Naive thymus-derived CD4-positive, alpha-beta T cell (primary cell): ENCODE results near the gene IQGAP1. TPM values are rescaled to one million over a fixed set of nuclear protein-coding genes. Genes with fewer than 3 reads are reported as not detected.

Experiments
- ATAC-seq: fragments of 150-1000 bp; cut with Tn5 transposase; 2 replicates; pipeline ENCODE4 v1.10.0; 2021; ENCODE audit warnings: mild to moderate bottlenecking, moderate library complexity
- CTCF ChIA-PET: fragments of 350-600 bp; sonication (Branson Sonifier 250); formaldehyde crosslinking; loops from one replicate; lab custom pipeline; 2021; ENCODE audit warnings: antibody characterized with exemption; lab: Charles Lee
- POLR2A ChIA-PET: fragments of 350-600 bp; sonication (Branson Sonifier 250); formaldehyde crosslinking; loops from one replicate; lab custom pipeline; 2021; ENCODE audit warnings: antibody characterized with exemption, inconsistent platforms; lab: Charles Lee
- DNase-seq, 9 donors: peaks; one replicate each; pipeline versions ENCODE4 v3.0.0 to v3.0.0-alpha.2; 2020 to 2022; ENCODE audit warnings: mixed read lengths in 1 of 9
- H3K27ac ChIP-seq: one replicate; pipeline ENCODE4 v1.7.0; 2013; ENCODE audit warnings: mild to moderate bottlenecking, low read depth, low read length, moderate library complexity
- H3K27me3 ChIP-seq, 2 donors: one replicate each; pipeline ENCODE4 v1.7.0; 2013; ENCODE audit warnings: low read length in 2 of 2, mild to moderate bottlenecking in 2 of 2, moderate library complexity in 2 of 2; ENCODE audit not compliant: control insufficient read depth in 2 of 2, insufficient read depth in 2 of 2
- H3K36me3 ChIP-seq, 3 experiments: 1 replicate in 2 of 3; 2 replicates in 1 of 3; pipeline ENCODE4 v1.7.0; 2013; ENCODE audit warnings: low read length in 3 of 3, mild to moderate bottlenecking in 3 of 3, moderate library complexity in 1 of 3; ENCODE audit not compliant: insufficient read depth in 3 of 3, control insufficient read depth in 2 of 3
- H3K4me1 ChIP-seq, 2 donors: one replicate each; pipeline ENCODE4 v1.7.0; 2013; ENCODE audit warnings: low read length in 2 of 2, mild to moderate bottlenecking in 2 of 2, moderate library complexity in 1 of 2; ENCODE audit not compliant: control insufficient read depth in 2 of 2, insufficient read depth in 2 of 2
- H3K4me3 ChIP-seq: 2 replicates; pipeline ENCODE4 v1.7.0; 2013; ENCODE audit warnings: mild to moderate bottlenecking, low read length
- H3K9me3 ChIP-seq, 3 experiments: 1 replicate in 2 of 3; 2 replicates in 1 of 3; pipeline ENCODE4 v1.7.0; 2013; ENCODE audit warnings: low read length in 3 of 3; ENCODE audit not compliant: control insufficient read depth in 2 of 3
- H3K27ac Mint-ChIP-seq, 9 donors: one replicate each; pipeline ENCODE4 v1.8.0; 2020 to 2022; ENCODE audit warnings: mixed read lengths in 9 of 9, mild to moderate bottlenecking in 8 of 9, moderate library complexity in 5 of 9, inconsistent platforms in 2 of 9
- H3K27me3 Mint-ChIP-seq, 5 donors: one replicate each; pipeline ENCODE4 v1.8.0; 2021 to 2022; ENCODE audit warnings: mixed read lengths in 5 of 5, mild to moderate bottlenecking in 1 of 5
- H3K36me3 Mint-ChIP-seq, 5 donors: one replicate each; pipeline ENCODE4 v1.8.0; 2020 to 2022; ENCODE audit warnings: mixed read lengths in 5 of 5, mild to moderate bottlenecking in 3 of 5, inconsistent platforms in 1 of 5
- H3K4me1 Mint-ChIP-seq, 7 donors: one replicate each; pipeline ENCODE4 v1.8.0; 2020 to 2022; ENCODE audit warnings: mixed read lengths in 7 of 7, mild to moderate bottlenecking in 3 of 7, inconsistent platforms in 1 of 7
- H3K4me3 Mint-ChIP-seq, 10 donors: one replicate each; pipeline ENCODE4 v1.8.0; 2020 to 2022; ENCODE audit warnings: mild to moderate bottlenecking in 10 of 10, mixed read lengths in 10 of 10, moderate library complexity in 6 of 10, inconsistent platforms in 2 of 10
- H3K9me3 Mint-ChIP-seq, 11 donors: one replicate each; pipeline ENCODE4 v1.8.0; 2020 to 2022; ENCODE audit warnings: mixed read lengths in 11 of 11, mild to moderate bottlenecking in 4 of 11, inconsistent platforms in 1 of 11, moderate library complexity in 1 of 11
- intact Hi-C, 2 donors: fragments of 100-400 bp; cut with micrococcal nuclease; formaldehyde crosslinking; loops; one replicate each; pipeline ENCODE4 v1.15.1; 2023
- polyA plus RNA-seq, 2 donors: library from polyadenylated mRNA; unstranded; fragments of 300-500 nt; fragmentation: Illumina TruSeq; gene quantifications; one replicate each; pipeline ENCODE4 v1.2.3, GENCODE V29; 2021
- total RNA-seq, 6 experiments: library from RNA in 5 of 6; stranded (reverse) in 5 of 6; gene quantifications; 1 replicate in 5 of 6; 2 replicates in 1 of 6; pipeline ENCODE4 v1.2.3 and lab custom pipeline; 2021 to 2026

The IQGAP1 gene
- total and polyA plus RNA-seq, 7 experiments from 2014 or later: 73.9 to 263 (median 90.3) TPM

DNA sequence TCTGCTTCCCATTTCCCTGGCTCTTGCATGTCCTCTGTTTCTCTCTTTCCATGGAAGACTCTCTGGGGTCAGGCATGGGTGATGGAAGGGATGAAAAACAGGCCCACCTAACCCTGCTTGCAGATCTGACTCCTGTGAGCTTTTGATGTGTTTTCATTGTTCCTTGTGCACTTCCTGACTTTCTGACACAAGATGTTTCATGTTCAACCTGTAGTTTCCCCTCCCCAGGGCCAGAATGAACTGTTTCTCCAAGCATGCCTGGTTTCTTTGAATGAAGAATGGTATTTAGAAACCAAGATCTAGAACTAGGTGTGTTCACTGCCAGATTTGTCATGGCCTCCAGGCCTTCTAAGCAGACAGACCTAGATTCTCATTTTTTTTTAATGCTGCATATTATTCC, 105.6 kb downstream of the IQGAP1 start:
- Mint-ChIP-seq H3K4me1 (peaks cover 6 to 28% (median 20%) of the 10 kb centered on the region in 7 donors), H3K9me3 (peaks cover 0 to 1% (median 0%) of the 10 kb centered on the region in 11 donors), H3K27me3 (no peaks in the 10 kb centered on the region), H3K4me3 (peak overlapping the region in 5 of 10 donors; percentile 16 to 43 (median 20)), H3K27ac (peak overlapping the region in 8 of 9 donors; percentile 14 to 92 (median 68)), H3K36me3 (peaks cover 27 to 58% (median 41%) of the 10 kb centered on the region in 5 donors)
- DNase-seq (peak in 3 of 9 donors; percentile 13 to 32 (median 15)), ATAC-seq (peak; percentile 55)
- Histone ChIP-seq H3K9me3 (no peaks in the 10 kb centered on the region), H3K4me3 (no peak overlapping the region), H3K4me1 (peaks cover 0 to 9% of the 10 kb centered on the region in 2 donors), H3K36me3 (peaks cover 25 to 66% (median 42%) of the 10 kb centered on the region in 3 experiments), H3K27ac (peak overlapping the region; percentile 24), H3K27me3 (no peaks in the 10 kb centered on the region)
- intact Hi-C loops: loop anchor here in 1 of 2 donors (5.0 kb wide), 1 partner anchor 39 kb away; no protein-coding TSS in a partner anchor
- CTCF ChIA-PET: no interaction called here
- POLR2A ChIA-PET: no interaction called here

DNA sequence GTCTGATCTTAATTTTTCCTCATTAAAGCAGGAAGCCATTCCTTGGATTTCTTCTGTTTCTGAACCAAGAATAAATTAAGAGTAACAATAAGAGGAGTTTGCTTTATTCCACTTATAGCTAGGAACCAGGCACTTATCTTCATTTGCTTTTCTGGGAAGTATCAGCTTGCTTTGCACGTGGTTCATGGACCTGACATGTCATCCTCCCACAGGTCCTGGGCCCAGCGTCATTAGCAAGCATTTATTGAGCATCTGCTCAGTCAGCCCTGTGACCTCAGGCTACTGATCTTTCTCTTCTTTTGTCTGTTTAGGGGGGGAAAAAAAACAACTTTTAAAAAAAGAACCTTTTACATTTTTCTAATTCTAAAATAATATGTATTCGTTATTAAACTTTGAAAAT, 107.0 kb downstream of the IQGAP1 start:
- Histone ChIP-seq H3K27me3 (no peaks in the 10 kb centered on the region), H3K4me3 (no peak overlapping the region), H3K36me3 (peaks cover 22 to 68% (median 52%) of the 10 kb centered on the region in 3 experiments), H3K4me1 (peaks cover 0 to 9% of the 10 kb centered on the region in 2 donors), H3K9me3 (no peaks in the 10 kb centered on the region), H3K27ac (no peak overlapping the region)
- peaks cover 0 to 1% (median 0%) of the 10 kb centered on the region in 11 donors for H3K9me3 Mint-ChIP-seq
- intact Hi-C loops: no loop called here
- DNase-seq (no peak), ATAC-seq (no peak)
- H3K27me3 Mint-ChIP-seq: no peaks in the 10 kb centered on the region
- H3K4me1 Mint-ChIP-seq: peaks cover 6 to 28% (median 20%) of the 10 kb centered on the region in 7 donors
- POLR2A ChIA-PET: interaction anchor here (0.6 kb wide), 1 partner anchor 41 kb away, joined by 3 read pairs; no protein-coding TSS in a partner anchor
- no peak overlapping the region for H3K27ac Mint-ChIP-seq
- CTCF ChIA-PET: no interaction called here
- peaks cover 25 to 61% (median 48%) of the 10 kb centered on the region in 5 donors for H3K36me3 Mint-ChIP-seq
- H3K4me3 Mint-ChIP-seq: no peak overlapping the region

DNA sequence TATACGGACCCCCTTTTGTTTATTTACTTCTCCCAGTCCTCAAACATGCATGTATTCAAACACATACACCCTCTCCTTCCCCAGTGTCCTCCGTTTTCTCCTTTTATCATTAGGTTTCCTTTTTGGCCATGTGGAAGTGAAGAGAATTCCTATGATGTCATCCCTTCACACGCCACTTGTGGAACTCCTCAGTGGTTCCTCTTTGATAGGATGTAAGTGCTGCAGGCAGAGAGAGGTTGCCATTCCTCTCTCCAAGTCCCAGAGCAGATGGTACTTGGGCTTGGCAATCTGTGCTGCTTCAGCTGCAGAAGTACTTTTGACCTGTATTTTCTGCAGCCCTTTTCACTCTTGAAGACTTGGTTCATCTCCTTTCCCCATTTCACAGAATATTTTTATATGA, 108.7 kb downstream of the IQGAP1 start:
- peaks cover 0 to 1% (median 0%) of the 10 kb centered on the region in 11 donors for H3K9me3 Mint-ChIP-seq
- no peak overlapping the region for H3K4me3 ChIP-seq
- H3K27me3 ChIP-seq: no peaks in the 10 kb centered on the region
- CTCF ChIA-PET: no interaction called here
- POLR2A ChIA-PET: interaction anchor here (0.7 kb wide), 1 partner anchor 115 kb away, joined by 3 read pairs; no protein-coding TSS in a partner anchor
- H3K4me3 Mint-ChIP-seq: no peak overlapping the region
- peaks cover 6 to 28% (median 18%) of the 10 kb centered on the region in 7 donors for H3K4me1 Mint-ChIP-seq
- ATAC-seq: no peak
- H3K4me1 ChIP-seq: peaks cover 0 to 9% of the 10 kb centered on the region in 2 donors
- peaks cover 17 to 58% (median 48%) of the 10 kb centered on the region in 3 experiments for H3K36me3 ChIP-seq
- no peaks in the 10 kb centered on the region for H3K27me3 Mint-ChIP-seq
- peaks cover 21 to 58% (median 40%) of the 10 kb centered on the region in 5 donors for H3K36me3 Mint-ChIP-seq
- no peak overlapping the region for H3K27ac ChIP-seq
- intact Hi-C loops: no loop called here
- no peak overlapping the region for H3K27ac Mint-ChIP-seq
- DNase-seq: no peak
- no peaks in the 10 kb centered on the region for H3K9me3 ChIP-seq

DNA sequence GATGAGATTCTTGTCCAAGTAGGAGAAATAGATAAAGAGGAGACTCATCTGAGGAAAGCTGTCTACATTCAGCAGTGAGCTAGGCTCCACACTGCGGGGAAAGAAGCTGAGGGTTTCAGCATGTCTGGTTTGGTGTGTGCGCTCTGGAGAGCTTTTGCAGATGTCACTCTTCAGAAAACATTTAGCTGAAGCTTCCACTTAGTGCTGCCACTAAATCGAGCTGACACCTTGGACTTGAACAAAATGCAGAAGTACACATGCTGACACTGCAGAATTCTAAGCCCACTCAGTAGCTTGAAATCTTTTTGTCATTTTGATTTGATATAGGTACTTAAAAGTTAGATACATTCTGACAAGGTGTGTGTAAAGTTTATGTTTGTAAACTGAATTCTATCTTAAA, 109.3 kb downstream of the IQGAP1 start:
- H3K4me1 Mint-ChIP-seq: peaks cover 6 to 25% (median 18%) of the 10 kb centered on the region in 7 donors

DNA sequence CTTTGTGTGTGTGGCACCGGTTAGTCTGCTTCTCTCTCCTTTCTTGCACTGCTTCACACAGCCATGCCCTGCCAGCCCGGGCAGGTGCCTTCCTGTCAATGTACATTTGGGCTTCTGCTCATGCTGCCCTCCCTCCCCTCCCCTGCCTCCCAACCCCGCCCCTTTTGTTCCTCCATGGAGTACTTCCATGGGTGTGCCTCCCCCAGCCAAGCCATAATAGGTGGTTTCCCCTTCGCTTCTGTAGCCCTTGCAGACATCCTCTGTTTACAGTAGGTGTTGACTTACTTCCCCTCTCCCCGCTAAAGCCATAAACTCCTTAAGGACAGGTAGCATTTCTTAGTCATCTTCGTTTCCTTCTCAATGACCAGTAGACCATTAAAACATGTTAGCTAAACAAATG, 109.9 kb downstream of the IQGAP1 start:
- Mint-ChIP-seq H3K27me3 (no peaks in the 10 kb centered on the region), H3K27ac (no peak overlapping the region), H3K36me3 (peaks cover 21 to 55% (median 45%) of the 10 kb centered on the region in 5 donors), H3K4me3 (no peak overlapping the region), H3K4me1 (peaks cover 6 to 20% (median 16%) of the 10 kb centered on the region in 7 donors), H3K9me3 (peaks cover 0 to 1% (median 0%) of the 10 kb centered on the region in 11 donors)
- no peak for ATAC-seq
- peaks cover 0 to 9% of the 10 kb centered on the region in 2 donors for H3K4me1 ChIP-seq
- H3K36me3 ChIP-seq: peaks cover 17 to 47% (median 41%) of the 10 kb centered on the region in 3 experiments
- no peaks in the 10 kb centered on the region for H3K27me3 ChIP-seq
- H3K27ac ChIP-seq: no peak overlapping the region
- H3K9me3 ChIP-seq: no peaks in the 10 kb centered on the region
- ChIA-PET POLR2A (no interaction called here), CTCF (interaction anchor here (0.6 kb wide), 1 partner anchor 87 kb away, joined by 6 read pairs; no protein-coding TSS in a partner anchor)
- intact Hi-C loops: no loop called here
- DNase-seq: no peak
- no peak overlapping the region for H3K4me3 ChIP-seq

More for the DNA sequence above, 109.3 kb downstream of the IQGAP1 start:
- DNase-seq (no peak), ATAC-seq (no peak)
- no peaks in the 10 kb centered on the region for H3K27me3 Mint-ChIP-seq
- Histone ChIP-seq H3K27ac (no peak overlapping the region), H3K4me1 (peaks cover 0 to 9% of the 10 kb centered on the region in 2 donors), H3K27me3 (no peaks in the 10 kb centered on the region), H3K9me3 (no peaks in the 10 kb centered on the region), H3K36me3 (peaks cover 17 to 52% (median 44%) of the 10 kb centered on the region in 3 experiments), H3K4me3 (no peak overlapping the region)
- intact Hi-C loops: no loop called here
- no peak overlapping the region for H3K4me3 Mint-ChIP-seq
- CTCF ChIA-PET: interaction anchor here (0.6 kb wide), 1 partner anchor 88 kb away, joined by 6 read pairs; no protein-coding TSS in a partner anchor
- H3K9me3 Mint-ChIP-seq: peaks cover 0 to 1% (median 0%) of the 10 kb centered on the region in 11 donors
- POLR2A ChIA-PET: interaction anchor here (0.7 kb wide), 1 partner anchor 114 kb away, joined by 3 read pairs; no protein-coding TSS in a partner anchor
- H3K36me3 Mint-ChIP-seq: peaks cover 21 to 57% (median 43%) of the 10 kb centered on the region in 5 donors
- H3K27ac Mint-ChIP-seq: no peak overlapping the region

DNA sequence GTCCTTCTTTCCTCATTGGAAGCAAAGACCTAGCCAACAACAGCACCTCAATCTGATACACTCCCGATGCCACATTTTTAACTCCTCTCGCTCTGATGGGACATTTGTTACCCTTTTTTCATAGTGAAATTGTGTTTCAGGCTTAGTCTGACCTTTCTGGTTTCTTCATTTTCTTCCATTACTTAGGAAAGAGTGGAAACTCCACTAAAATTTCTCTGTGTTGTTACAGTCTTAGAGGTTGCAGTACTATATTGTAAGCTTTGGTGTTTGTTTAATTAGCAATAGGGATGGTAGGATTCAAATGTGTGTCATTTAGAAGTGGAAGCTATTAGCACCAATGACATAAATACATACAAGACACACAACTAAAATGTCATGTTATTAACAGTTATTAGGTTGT, 112.1 kb downstream of the IQGAP1 start:
- no peaks in the 10 kb centered on the region for H3K9me3 Mint-ChIP-seq
- ATAC-seq (no peak), DNase-seq (no peak)
- H3K27me3 Mint-ChIP-seq: no peaks in the 10 kb centered on the region
- no peaks in the 10 kb centered on the region for H3K9me3 ChIP-seq
- H3K27ac ChIP-seq: no peak overlapping the region
- peaks cover 16 to 43% (median 34%) of the 10 kb centered on the region in 5 donors for H3K36me3 Mint-ChIP-seq
- no peak overlapping the region for H3K4me3 Mint-ChIP-seq
- POLR2A ChIA-PET: interaction anchor here (1.3 kb wide), 1 partner anchor 11 kb away, joined by 4 read pairs; no protein-coding TSS in a partner anchor
- CTCF ChIA-PET: interaction anchor here (1.2 to 1.6 kb wide), 4 partner anchors 12 to 180 kb away, joined by 3 to 5 read pairs (median 4); no protein-coding TSS in a partner anchor
- H3K4me1 Mint-ChIP-seq: peaks cover 0 to 15% (median 0%) of the 10 kb centered on the region in 7 donors
- peaks cover 17 to 39% (median 25%) of the 10 kb centered on the region in 3 experiments for H3K36me3 ChIP-seq
- no peaks in the 10 kb centered on the region for H3K27me3 ChIP-seq
- H3K4me3 ChIP-seq: no peak overlapping the region
- H3K27ac Mint-ChIP-seq: peak overlapping the region in 3 of 9 donors; percentile 10 to 53 (median 10)
- intact Hi-C loops: no loop called here
- no peaks in the 10 kb centered on the region for H3K4me1 ChIP-seq
